SK-N-MC (cell line): ENCODE results near the gene HOXB7.
A peak's percentile ranks its signal among the peaks of the same experiment; 100 is the strongest.

Experiments used
- DNase-seq: peaks from one replicate; pipeline ENCODE4 v3.0.0-alpha.2; 2011; ENCODE audit warnings: low read depth, low spot score
- H3K27ac ChIP-seq: fragments of 200-600 bp; sonication (generic); 2 replicates; pipeline ENCODE4 v1.5.1; 2016; ENCODE audit warnings: mixed run types
- H3K36me3 ChIP-seq: fragments of 200-600 bp; sonication (generic); 2 replicates; pipeline ENCODE4 v1.6.1; 2017; ENCODE audit warnings: antibody characterized with exemption, low read length, mixed read lengths; ENCODE audit not compliant: insufficient read depth
- H3K4me3 ChIP-seq: fragments of 200-600 bp; sonication (generic); 2 replicates; pipeline ENCODE4 v1.5.1; 2016
- H3K9ac ChIP-seq: fragments of 200-600 bp; sonication (generic); 2 replicates; pipeline ENCODE4 v1.8.0; 2017; ENCODE audit warnings: mixed run types, mixed read lengths; ENCODE audit not compliant: insufficient read length
- H3K9me3 ChIP-seq: fragments of 200-600 bp; sonication (generic); 2 replicates; pipeline ENCODE4 v1.6.1; 2017; ENCODE audit warnings: low read depth, mild to moderate bottlenecking, antibody characterized with exemption, low read length, moderate library complexity, mixed read lengths
- EZH2 ChIP-seq: fragments of 200-600 bp; sonication (generic); IDR thresholded peaks from one replicate; pipeline ENCODE4 v1.6.1; 2017; ENCODE audit warnings: antibody characterized with exemption
- FOXP2 ChIP-seq: optimal IDR thresholded peaks from 2 replicates; pipeline ENCODE3; 2011; ENCODE audit warnings: mild to moderate bottlenecking, moderate library complexity; ENCODE audit not compliant: insufficient read depth; ENCODE audit errors: extremely low read length, control extremely low read depth
- POLR2AphosphoS5 ChIP-seq: IDR thresholded peaks from 2 replicates; pipeline ENCODE4 v1.6.1; 2012; ENCODE audit warnings: mild to moderate bottlenecking, low read depth, low read length, borderline replicate concordance

The HOXB7 gene

GRCh38 chr17:48613862-48614694, 3.3 kb upstream of the HOXB7 start:
- no peak for DNase-seq
- TF ChIP-seq POLR2AphosphoS5 (no peak), FOXP2 (no peak), EZH2 (no peak)
- H3K9me3 ChIP-seq = no peaks in the 10 kb centered on the region
- peak overlapping the region; percentile 84 for H3K4me3 ChIP-seq
- peak overlapping the region; percentile 51 for H3K9ac ChIP-seq
- no peaks in the 10 kb centered on the region for H3K36me3 ChIP-seq
- H3K27ac ChIP-seq = no peak overlapping the region

DNA sequence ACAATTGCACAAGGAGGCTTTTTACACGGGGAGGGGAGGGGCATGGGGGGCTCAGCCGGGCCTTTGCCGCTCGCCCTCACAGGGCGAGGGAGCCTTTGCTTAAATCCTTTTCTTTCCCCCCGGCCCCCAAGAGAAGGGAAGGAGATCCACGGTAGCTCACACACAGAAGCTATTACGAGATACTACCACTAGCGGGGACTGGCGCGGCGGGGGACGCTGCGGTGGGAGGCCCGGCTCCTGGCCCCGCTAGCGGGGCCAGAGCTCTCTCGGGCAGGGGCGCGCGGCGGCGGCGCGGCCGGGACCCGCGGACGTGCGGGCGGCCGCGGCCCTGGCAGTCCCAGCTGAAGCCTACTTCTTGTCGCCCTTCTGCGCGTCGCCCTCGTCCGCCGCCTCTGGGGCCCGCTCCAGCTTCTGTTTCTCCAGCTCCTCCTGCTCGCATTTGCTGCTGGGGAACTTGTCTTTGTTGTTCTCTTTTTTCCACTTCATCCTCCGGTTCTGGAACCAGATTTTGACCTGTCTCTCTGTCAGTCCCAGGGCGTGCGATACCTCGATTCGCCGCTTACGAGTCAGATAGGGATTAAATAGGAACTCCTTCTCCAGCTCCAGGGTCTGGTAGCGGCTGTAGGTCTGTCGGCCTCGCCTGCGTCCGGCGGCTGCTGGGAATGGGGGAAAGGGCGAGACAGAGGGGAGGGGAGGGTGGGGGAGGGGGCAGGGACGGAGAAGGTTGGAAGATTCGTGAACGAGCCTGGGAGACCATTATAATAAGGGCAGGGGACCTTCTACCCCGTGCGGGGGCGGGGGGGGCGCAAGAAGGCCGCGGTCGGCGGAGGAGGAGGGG, 2.3 kb upstream of the HOXB7 start:
- peak overlapping the region; percentile 65 for H3K9ac ChIP-seq
- TF ChIP-seq EZH2 (no peak), FOXP2 (no peak)
- H3K36me3 ChIP-seq = no peaks in the 10 kb centered on the region
- H3K27ac ChIP-seq = peak overlapping the region; percentile 90
- H3K9me3 ChIP-seq = no peaks in the 10 kb centered on the region
- no peak for DNase-seq
- peak overlapping the region; percentile 84 for H3K4me3 ChIP-seq

DNA sequence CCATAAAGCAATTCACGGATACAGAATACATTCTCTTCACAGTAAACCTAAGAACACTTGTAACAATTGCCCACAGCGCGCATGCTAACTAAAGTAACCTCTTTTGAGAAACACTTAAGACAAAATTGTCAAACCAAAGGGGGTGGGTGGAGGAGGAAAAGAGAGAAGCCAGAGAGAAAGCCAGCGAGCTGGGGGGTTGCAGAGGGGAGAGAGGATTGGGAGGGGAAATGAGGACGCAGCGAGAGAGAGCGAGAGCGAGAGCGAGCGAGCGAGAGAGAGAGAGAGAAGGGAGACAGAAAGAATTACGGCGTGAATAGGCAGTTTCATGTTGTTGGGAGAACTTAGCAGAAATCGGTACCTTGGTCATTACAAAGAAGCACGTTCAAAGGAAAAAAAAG, 1.6 kb upstream of the HOXB7 start:
- Histone ChIP-seq H3K27ac (peak overlapping the region; percentile 90), H3K9ac (peak overlapping the region; percentile 65)

GRCh38 chr17:48611681-48612455, 1.1 kb upstream of the HOXB7 start:
- H3K36me3 ChIP-seq = 0 out of 2 replicates have a peak, but pooled peaks cover 7% of the 10 kb centered on the region
- H3K9ac ChIP-seq = peak overlapping the region; percentile 85
- TF ChIP-seq POLR2AphosphoS5 = no peak
- peak overlapping the region; percentile 90 for H3K27ac ChIP-seq
- no peaks in the 10 kb centered on the region for H3K9me3 ChIP-seq
- DNase-seq = no peak
- H3K4me3 ChIP-seq = peak overlapping the region; percentile 84

More for the DNA sequence above, 1.6 kb upstream of the HOXB7 start:
- Histone ChIP-seq H3K4me3 (peak overlapping the region; percentile 84), H3K36me3 (0 out of 2 replicates have a peak, but pooled peaks cover 3% of the 10 kb centered on the region), H3K9me3 (no peaks in the 10 kb centered on the region)
- TF ChIP-seq FOXP2 (no peak), POLR2AphosphoS5 (peak; percentile 13; the same call in 1 of the 2 replicates)
- DNase-seq = no peak

DNA sequence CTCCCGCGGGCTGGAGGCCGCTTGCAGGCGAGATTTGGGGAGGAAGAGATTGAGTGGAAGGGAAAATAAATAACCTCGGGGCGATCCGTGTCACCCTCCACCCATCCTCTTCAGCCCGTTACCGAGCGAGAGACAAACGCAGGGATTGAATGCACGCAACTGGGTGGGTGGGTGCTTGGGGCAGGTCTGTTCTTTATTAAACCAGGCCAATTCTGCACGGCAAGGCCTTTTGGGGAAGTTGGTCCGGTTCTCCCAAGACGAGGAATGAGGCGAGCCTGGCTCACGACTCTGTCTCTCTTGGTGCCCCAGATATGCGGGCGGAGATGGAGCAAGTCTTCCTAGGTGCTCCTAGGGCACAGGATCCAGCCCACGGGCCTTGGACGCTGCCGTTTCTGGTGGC, 396 bp upstream of the HOXB7 start:
- peak overlapping the region; percentile 85 for H3K9ac ChIP-seq
- no peak for DNase-seq
- 0 out of 2 replicates have a peak, but pooled peaks cover 11% of the 10 kb centered on the region for H3K36me3 ChIP-seq
- H3K9me3 ChIP-seq = no peaks in the 10 kb centered on the region
- TF ChIP-seq FOXP2 (no peak), EZH2 (no peak), POLR2AphosphoS5 (no peak; the same call in 1 of the 2 replicates)
- peak overlapping the region; percentile 84 for H3K4me3 ChIP-seq
- H3K27ac ChIP-seq = peak overlapping the region; percentile 90

- no peak for TF ChIP-seq EZH2
- TF ChIP-seq POLR2AphosphoS5 = no peak
- H3K4me3 ChIP-seq = peak overlapping the region; percentile 84
Observed at GRCh38 chr17:48609759-48610281, 997 bp downstream of the HOXB7 start.

DNA sequence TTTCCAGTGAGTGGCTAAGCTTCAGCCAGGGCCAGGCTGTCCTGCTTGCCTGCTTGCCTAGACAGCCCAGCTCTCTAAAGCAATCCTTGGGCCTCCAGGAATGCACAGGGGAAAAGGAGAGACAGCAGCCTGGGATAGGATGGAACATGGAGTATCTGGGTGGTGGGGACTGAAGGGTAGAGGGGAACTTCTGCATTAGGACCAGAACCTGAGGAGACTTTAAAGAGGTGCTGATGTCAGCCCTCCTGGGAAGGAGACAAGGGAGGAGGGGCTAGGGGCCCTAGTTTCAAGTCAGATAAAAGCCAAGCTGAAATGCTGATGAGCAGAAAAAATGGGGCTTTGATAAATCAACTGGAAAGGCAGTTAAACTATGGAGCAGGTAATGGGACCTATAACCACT, 1.8 kb downstream of the HOXB7 start:
- no peaks in the 10 kb centered on the region for H3K9me3 ChIP-seq
- DNase-seq = no peak
- H3K9ac ChIP-seq = no peak overlapping the region
- H3K36me3 ChIP-seq = 0 out of 2 replicates have a peak, but pooled peaks cover 11% of the 10 kb centered on the region
- TF ChIP-seq FOXP2 (no peak), POLR2AphosphoS5 (peak; percentile 43; the same call in 1 of the 2 replicates), EZH2 (no peak)
- peak overlapping the region; percentile 84 for H3K4me3 ChIP-seq
- peak overlapping the region; percentile 90 for H3K27ac ChIP-seq

More at GRCh38 chr17:48609759-48610281, 997 bp downstream of the HOXB7 start:
- Histone ChIP-seq H3K9ac (peak overlapping the region; percentile 85), H3K36me3 (0 out of 2 replicates have a peak, but pooled peaks cover 11% of the 10 kb centered on the region), H3K27ac (peak overlapping the region; percentile 90), H3K9me3 (no peaks in the 10 kb centered on the region)
- no peak for DNase-seq

- H3K9me3 ChIP-seq = no peaks in the 10 kb centered on the region
- H3K4me3 ChIP-seq = peak overlapping the region; percentile 84
- 0 out of 2 replicates have a peak, but pooled peaks cover 11% of the 10 kb centered on the region for H3K36me3 ChIP-seq
- peak overlapping the region; percentile 90 for H3K27ac ChIP-seq
- no peak for TF ChIP-seq FOXP2
- no peak for TF ChIP-seq EZH2
- TF ChIP-seq POLR2AphosphoS5 = no peak
- DNase-seq = no peak
- H3K9ac ChIP-seq = no peak overlapping the region
Observed at GRCh38 chr17:48608494-48608834, 2.4 kb downstream of the HOXB7 start.
